ENCODE results near the gene SLC2A8.

The SLC2A8 gene, protein sequence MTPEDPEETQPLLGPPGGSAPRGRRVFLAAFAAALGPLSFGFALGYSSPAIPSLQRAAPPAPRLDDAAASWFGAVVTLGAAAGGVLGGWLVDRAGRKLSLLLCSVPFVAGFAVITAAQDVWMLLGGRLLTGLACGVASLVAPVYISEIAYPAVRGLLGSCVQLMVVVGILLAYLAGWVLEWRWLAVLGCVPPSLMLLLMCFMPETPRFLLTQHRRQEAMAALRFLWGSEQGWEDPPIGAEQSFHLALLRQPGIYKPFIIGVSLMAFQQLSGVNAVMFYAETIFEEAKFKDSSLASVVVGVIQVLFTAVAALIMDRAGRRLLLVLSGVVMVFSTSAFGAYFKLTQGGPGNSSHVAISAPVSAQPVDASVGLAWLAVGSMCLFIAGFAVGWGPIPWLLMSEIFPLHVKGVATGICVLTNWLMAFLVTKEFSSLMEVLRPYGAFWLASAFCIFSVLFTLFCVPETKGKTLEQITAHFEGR

DNA sequence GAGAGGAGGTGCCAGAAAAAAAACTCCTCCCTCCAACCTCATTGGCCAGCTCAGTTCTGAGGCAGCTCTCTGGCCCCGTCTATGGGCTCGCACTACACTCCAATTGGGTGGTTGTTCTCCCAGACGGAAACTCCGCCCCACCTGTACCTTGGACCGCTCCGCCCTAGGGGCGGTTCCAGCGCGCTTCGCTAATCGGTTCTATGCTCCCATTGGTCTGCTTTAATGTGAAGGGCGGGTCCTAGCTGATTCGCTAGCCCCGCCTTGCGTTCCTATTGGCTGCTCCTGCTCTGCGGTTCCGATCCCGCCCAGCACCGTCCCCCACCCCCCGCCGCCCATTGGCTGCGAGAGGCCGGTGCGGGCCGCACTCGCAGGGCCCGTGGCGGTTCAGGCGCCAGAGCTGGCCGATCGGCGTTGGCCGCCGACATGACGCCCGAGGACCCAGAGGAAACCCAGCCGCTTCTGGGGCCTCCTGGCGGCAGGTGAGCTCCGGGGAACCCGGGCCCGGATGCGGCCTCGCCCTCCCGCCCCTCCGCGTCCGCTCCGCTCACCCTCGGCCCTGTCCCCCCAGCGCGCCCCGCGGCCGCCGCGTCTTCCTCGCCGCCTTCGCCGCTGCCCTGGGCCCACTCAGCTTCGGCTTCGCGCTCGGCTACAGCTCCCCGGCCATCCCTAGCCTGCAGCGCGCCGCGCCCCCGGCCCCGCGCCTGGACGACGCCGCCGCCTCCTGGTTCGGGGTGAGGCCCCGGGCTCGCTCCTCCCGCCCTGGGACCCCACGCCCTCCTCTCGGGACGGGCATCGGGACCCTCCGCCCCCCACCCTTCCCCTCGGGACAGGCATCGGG, at the start of gene SLC2A8:
TSS of gene SLC2A8 (plus strand) at position 362 of the 838 bp plus-strand sequence. CDS start at position 424, 62 bp downstream.
- peak; percentile 99 for DNase-seq

DNA sequence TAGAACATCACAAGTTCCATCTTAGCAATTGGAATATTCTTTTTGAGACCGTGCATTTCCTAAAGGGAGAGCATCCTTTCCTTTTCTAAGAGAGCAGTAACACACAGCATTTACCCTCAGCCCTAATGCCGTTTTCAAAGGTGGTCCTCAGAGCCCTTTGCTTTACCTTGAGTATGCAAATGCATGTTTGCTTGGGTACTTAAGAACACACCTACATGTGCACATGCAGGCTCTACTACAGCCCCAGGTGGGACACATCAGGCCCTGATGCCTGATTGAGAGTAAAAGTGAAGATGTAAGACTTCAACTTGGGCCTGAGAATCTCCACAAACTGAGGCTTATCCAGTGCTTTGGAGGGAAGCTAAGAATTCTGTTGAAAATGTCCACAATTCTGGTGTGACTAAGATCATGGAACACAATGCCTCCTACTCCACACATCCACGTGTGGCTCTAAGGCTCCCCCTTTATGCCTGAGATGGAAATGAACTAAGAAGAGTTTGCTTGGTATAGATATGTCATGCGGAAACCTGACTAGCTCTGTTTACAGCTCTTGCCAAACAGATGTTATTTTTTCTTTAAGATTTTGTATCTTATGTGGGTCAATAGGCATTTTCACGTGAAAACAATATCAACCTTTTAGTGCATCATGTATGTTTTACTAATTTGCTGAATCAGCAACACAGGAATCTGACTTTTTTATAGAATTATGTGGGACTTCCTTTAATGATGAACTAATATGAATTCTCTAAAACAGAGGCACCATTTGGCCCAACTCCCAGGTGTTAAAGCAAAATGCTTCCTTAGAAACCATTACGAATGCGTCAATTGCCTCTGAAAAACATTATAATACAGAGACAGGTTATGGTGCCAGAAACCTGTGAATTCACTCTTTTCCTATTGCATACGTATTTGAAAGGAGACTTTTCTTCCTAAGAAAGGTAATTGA, 48.9 kb upstream of the SLC2A8 start:
- peak; percentile 23 for DNase-seq

DNA sequence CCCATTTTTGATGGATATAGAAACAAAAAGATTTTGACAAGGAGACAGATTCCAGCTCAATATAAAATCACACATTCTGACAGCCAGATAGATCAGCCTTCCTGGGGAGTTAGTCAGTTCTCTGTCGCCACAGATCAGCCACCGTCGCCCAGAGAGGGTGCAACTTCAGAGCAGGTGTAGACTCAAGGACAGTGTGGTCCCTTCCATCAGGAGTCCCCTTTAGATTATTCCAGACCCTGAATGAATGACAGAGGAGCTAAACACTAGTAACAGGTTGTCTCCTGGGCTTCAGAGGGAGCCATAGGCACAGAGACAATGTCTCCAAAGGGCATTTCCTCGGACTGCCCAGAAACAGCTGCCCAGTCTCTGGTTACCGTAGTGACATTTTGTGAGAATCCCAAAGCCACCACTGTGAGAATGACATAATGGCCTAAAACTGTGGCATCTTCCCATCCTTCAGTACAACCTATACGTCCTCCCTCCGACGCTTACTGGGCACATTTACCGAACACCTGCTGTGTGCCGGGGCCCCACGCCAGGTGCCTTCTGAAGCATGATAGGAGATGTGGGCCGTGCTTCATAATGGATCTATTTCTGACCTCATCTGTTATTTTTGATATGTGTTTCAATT, 47.4 kb upstream of the SLC2A8 start:
- no peak for DNase-seq

DNA sequence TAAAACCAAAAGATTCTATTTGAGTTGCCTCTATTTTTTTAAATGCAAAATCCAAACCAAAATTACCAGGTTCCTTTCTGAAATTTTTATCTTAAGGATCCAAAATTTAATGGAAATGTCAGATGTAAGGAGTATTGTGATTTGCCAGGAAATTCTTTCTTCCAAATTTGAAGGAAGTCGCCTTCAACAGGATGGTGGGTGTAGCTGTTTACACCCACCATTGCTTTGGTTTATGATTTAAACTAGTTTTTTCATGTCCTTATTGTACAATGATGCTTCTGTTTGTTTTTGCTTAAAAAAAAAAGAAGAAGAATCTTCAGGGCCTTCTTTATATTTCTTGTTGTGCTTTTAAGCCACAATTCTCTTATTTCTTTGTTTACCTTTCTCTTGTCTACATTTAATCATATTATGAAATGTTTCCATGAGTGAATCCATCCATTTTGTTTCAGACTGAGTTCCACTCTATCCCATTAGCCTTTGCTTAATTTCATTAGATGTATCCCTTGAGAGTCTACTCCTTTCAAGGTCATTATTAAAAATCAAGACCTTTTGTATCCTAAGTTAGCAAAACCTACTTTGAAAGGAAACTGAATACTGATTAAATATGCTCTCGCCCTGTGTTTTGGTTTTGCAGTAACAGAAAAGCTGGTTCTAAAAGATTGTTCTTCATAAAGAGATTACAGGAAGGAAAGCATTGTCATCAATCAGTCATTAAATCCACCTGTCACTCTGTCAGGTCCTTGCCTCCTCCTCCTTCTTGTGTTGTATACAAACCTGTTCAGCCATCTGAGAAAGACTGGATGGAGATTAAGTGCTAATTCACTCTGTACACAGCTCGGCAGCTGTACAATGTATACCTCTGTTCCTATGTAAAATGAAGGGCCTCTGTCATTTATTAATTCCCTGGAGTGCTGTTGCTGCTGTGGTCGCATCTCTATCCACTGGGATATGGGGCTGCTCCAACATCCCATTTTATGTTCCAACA, 45.5 kb upstream of the SLC2A8 start:
- no peak for DNase-seq

DNA sequence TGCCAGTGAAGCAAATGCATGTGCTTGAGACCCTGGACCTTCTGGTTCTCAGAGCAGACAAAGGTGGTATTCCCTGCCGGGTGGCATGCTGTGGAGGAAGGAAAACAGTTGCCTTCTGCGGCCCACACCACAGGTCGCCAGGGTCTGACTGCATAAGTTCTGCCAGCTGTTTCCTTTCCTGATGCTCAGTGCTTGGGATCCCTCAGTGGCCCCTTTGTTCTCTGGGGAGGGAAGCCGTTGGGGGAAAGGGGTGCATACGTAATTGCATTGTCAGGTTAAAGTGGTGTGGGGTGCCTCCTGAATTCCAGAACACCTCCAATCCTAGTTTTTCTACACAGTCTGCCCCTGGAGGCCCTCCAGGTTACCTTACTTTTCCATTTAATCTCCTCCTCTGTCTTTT, 43.1 kb upstream of the SLC2A8 start:
- no peak for DNase-seq

DNA sequence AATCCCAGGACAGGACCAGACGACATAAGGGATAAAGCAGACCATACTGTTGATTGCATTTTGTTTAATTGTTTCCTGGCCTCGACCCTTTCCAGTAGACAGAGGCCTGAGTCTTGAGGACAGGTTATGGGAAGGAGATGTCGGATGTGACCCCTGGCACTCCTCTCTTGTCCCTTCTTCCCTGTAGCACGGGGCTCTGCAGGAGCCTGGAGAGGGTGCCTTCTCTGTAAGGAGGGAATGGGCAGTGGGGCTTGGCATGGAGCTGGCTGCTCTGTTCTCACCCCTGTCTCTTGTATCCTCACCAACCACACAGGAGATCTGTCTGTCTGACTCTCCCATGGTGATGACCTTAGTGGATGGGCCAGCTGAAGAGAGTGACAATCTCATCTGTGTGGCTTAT, 40.1 kb upstream of the SLC2A8 start:
- DNase-seq: no peak

DNA sequence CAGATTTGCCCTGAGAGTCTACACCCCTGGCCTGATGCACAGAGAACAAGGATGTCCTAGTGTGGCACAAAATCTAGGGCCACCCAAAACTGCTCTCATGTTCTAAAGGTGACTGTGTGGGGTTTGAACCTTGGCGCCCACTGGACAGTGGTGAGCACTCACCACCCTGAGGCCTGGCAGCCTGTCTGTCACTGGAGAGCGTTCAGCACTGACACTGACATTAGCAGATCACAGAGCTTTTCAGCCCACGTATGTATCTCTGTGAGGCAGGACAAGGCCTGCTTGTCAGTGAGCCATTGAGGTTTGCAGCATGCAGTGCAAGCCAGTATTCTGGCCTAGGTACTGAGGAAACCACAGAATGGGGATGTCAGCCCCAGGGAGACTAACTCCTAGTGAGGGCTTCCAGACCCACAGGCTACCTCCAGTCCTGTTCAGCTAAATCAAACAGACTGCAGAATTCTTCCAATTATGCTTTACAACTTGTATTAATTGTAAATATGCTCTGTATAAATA, 38.9 kb upstream of the SLC2A8 start:
- no peak for DNase-seq

DNA sequence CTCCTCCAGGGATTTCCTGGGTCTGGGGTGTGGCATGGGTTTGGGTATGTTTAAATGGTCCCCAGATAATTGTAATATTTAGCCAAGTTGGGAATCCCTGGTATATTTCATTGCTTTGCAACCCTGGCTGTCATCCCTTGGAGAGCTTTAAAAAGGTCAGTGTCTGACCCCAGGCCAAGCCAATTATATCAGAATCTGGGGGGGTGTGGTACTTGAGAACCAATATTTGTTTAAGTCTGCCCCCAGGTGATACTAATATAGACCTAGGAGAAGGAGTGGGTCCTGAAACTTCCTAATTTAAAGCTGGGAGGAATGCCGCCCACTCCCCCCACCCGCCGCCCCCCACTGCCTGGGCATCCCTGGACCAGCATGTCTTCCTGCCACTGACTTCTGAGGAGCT, 38.2 kb upstream of the SLC2A8 start:
- no peak for DNase-seq

DNA sequence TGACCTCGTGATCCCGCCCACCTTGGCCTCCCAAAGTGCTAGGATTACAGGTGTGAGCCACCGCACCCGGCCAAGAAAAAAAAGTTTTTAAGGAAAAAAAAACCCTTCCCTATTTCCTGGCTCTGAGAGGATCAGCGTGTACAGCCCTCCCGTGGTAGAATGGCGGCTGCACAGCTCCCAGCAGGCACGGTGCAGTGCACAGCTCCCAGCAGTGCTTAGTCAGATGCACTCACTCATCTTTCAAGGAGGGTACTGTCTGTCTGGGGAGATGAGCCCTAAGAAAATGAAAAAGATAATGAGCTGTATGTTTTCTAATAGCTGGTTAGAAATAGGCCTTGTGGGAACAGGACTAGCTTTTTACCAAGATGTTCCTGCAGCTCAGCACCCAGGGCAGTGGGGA, 36.7 kb upstream of the SLC2A8 start:
- DNase-seq: no peak

DNA sequence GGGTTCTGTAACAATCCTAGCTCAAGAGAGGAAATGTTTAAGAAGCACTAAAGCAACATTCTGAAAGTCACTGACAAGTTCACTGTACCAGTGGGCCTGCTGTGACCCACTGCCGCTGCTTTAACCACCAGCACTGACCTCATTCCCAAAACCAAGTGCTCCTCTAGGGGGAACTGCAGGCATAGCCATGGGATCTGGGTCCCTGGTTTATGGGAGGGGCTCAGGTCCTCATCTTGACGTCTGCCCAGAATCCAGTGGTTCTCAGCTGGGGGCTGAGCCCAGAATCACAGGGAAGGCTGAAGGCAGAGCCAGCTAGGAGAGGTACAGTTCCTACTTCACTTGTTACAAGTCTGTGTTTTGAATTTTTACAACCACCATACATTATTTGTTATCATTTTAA, 36.1 kb upstream of the SLC2A8 start:
- DNase-seq: no peak

DNA sequence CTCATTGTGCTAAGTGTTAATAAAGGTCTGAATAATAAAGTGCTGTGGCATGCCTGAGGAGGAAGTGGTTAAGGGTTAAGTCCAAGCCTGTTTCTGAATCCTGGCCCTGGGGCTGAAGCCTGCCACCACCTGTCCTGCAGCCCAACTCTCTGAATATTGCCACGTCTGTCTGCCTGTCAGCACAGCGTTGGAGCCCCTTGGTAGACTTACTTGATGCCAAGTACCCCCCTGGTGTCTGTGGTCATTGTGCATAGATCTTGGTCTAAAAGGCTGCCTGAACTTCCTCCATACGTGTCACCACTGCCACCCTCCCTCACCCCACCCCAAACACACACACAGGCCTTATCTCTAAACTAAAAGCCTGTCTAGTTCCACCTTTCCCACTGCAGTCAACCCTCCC, 35.4 kb upstream of the SLC2A8 start:
- DNase-seq: no peak

DNA sequence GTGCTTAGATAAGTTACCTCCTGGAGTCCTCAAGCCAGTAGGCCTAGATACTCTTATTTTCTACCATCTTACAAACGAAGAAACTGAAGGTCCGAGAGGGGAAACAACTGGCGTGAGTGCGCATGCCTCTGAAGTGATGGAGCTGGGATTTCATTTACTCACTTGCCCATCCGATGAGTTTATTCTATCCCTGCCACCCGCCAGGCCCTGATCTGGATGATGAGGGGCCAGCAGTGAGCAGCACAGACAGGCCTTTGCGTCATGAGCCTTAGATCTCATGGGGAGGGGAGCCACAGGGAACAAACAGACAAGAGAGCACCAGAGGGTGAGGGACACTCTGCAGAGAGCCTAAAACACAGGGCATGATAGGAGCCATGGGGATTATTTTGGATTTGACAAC, 34.1 kb upstream of the SLC2A8 start:
- no peak for DNase-seq

DNA sequence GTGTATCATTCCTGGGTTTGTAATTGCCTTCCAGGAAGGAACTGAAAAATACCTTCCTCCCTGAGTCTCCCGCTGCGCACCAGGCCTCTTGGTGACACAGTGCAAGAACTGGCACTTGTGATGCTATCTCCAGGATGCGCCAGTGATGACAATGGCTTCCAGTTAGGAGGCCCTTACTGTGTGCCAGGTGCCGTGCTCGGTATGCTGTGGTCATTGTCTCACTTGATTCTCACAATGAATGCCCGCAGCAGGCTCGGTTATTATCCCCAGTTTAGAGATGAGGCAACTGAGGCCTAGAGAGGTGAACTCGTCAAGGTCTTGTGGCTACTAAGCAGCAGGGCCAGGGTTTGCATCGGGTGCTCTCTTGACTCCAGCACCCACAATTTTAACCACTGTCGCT, 31.5 kb upstream of the SLC2A8 start:
- no peak for DNase-seq

DNA sequence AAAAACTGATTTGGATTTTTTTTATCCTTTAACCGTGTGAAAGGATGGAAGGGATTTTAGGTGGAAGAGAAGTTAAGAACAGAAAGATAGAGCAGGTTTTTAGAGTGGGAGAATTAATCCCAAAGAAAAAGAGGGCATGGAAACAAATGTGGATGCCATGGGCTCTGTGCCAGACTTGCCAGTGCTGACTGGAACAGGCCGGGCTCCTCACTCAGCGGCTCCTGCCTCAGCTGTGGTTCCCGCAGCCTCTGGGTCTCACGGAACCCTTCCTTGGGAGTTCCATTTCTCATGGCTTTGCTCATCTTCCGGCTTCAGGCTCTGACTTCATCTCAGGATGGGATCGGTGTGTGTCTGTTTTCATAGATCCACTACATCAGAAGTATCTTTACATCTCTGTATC, 30.4 kb upstream of the SLC2A8 start:
- no peak for DNase-seq

DNA sequence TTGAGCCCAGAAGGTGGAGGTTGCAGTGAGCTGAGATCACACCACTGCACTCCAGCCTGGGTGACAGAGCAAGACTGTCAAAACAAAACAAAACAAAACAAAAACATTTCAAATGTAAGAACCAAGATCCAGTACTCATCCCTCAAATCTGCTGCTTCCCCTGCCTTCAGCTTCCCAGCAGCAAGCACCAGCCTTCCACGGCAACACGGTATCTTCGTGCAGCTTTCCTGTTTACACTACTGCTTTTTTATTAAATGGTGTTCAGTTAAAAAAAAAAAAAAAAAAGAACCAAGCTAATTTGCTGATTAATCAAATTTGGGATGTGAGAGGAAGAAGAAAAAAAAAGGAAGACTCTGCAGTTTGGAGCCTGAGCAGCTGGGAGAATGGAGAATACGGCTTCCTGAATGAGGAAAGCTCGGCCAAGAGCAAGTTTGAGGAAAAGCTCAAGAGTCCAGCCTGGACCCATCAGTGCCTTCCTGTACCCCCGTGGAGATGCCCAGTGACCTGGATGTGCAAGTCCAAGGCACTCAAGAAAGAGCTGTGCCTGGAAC, 28.0 kb upstream of the SLC2A8 start:
- no peak for DNase-seq

DNA sequence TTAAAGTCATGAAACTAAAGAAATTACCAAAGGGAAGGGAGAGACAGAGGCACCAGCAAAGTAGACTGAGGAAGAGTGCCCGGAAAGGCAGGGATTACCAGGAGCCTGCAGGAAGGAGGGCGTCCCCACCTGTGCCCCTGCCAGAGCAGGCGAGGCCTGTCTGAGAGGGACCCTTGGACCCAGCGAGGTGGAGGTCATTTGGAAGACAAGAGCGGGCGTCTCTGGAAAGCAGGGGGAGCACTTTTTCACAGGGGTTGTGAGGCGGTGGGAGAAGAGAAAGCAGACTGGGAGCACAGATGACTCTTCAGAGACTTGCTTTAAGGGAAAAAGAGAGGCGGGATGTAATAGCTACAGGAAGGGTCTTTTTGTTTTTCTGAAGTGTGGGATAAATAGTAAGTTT, 27.5 kb upstream of the SLC2A8 start:
- DNase-seq: no peak

DNA sequence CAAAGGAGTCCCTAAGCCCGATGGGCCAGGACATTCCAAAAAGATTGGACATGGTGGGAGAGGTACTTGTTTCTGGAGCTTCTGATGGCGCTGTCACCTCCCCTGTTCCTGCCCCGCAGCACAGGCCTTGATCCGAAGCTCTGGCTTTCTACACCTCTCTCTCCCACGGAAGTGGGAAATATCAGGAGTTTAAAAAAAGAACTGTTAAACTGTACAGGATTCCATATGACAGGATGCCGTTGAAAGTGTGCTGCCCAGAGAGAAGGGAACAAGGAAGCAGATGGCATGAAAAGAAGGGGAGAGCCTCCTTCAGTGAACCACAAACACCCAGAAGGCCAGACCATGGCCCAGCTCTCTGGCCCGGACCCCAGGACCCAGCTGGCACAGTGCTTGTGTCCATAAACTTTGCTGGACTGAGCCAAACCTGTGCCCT, 26.8 kb upstream of the SLC2A8 start:
- no peak for DNase-seq

DNA sequence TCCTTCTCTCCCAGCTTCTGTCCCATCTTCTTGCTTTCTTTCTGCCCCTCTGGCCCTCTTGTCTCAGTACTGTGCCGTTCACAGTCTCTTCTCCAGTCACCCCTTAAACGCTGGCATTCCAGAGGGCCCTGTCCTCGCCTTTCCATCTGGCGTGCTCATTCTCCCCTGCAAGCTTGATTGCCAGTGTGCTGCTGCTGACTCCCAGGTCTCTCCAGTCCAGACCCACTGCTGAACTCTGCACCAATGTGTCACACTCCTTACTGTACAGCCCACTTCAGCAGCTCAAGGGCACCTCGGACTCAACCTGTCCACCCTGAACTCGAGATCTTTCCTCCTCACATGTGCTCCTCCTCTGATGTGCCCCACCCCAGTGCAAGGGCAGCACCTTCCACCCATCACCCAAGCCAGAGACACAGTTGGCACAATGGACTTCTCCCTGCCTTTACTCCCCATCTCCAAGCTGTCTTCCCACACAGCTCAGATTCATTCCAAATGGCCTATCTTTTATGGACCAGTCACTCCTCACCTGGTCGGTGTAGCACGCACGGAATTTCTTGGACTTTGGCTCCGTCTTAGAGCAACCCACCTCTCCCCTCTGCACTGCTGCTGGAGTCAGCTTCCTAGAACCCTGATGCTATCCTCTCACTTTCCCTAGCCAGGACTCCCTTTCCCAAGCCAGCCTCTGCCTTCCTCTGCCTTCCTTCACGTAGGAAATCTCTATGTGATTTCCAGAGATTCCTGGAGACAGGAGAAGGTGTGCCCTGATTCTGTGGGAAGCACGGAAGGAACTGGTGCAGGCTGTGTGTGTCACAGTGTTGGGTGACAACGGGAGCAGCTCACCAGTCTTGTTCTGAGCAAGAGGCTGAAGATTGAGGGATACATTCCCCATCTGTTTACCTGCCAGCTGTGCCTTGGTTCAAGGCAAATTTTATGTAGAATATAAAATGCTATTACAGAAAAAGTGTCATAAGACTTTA, 26.0 kb upstream of the SLC2A8 start:
- DNase-seq: no peak

DNA sequence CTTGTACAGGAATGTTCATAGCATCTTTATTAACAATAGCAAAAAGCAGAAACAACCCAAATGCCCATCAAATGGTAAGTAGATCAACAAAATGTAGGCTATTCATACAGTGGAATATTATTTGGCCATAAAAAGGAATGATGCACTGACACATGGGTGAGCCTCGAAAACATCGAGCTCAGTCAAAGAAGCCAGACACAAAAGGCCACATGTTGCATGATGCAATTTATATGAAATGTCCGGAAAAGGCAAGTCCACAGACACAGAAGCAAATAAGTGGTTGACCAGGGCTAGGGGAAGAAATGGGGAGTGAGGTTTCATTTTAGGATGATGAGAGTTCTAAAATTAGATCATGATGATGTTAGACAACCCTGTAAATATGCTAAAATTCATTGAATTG, 16.5 kb upstream of the SLC2A8 start:
- no peak for DNase-seq

Measured in amniotic stem cell (primary cell).